Adipocyte (in vitro differentiated cells): ENCODE data around the gene PCED1A.

ENCODE experiments used
- DNase-seq: peaks from one replicate; pipeline ENCODE4 v3.0.0-alpha.2; 2015; ENCODE audit warnings: low read depth
- H3K27me3 ChIP-seq: replicated peaks from 2 replicates; pipeline ENCODE4 v1.7.0; 2013; ENCODE audit warnings: mild to moderate bottlenecking, low read length, moderate library complexity; ENCODE audit not compliant: control insufficient read depth, insufficient read depth
- H3K36me3 ChIP-seq: 2 replicates; pipeline ENCODE4 v1.7.0; 2013; ENCODE audit warnings: low read length, mild to moderate bottlenecking, moderate library complexity; ENCODE audit not compliant: control insufficient read depth, insufficient read depth, severe bottlenecking
- H3K4me1 ChIP-seq: 2 replicates; pipeline ENCODE4 v1.7.0; 2013; ENCODE audit warnings: mild to moderate bottlenecking, low read length, moderate library complexity; ENCODE audit not compliant: control insufficient read depth, insufficient read depth
- H3K4me3 ChIP-seq: 2 replicates; pipeline ENCODE4 v1.7.0; 2013; ENCODE audit warnings: mild to moderate bottlenecking, low read length, moderate library complexity
- H3K9ac ChIP-seq: 2 replicates; pipeline ENCODE4 v1.7.0; 2013; ENCODE audit warnings: mild to moderate bottlenecking, low read length, moderate library complexity
- H3K9me3 ChIP-seq: 2 replicates; pipeline ENCODE4 v1.7.0; 2013; ENCODE audit warnings: mild to moderate bottlenecking, low read length, moderate library complexity; ENCODE audit not compliant: control insufficient read depth

Gene PCED1A, protein sequence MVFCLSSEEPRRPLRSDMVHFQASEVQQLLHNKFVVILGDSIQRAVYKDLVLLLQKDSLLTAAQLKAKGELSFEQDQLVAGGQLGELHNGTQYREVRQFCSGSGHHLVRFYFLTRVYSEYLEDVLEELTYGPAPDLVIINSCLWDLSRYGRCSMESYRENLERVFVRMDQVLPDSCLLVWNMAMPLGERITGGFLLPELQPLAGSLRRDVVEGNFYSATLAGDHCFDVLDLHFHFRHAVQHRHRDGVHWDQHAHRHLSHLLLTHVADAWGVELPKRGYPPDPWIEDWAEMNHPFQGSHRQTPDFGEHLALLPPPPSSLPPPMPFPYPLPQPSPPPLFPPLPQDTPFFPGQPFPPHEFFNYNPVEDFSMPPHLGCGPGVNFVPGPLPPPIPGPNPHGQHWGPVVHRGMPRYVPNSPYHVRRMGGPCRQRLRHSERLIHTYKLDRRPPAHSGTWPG

DNA sequence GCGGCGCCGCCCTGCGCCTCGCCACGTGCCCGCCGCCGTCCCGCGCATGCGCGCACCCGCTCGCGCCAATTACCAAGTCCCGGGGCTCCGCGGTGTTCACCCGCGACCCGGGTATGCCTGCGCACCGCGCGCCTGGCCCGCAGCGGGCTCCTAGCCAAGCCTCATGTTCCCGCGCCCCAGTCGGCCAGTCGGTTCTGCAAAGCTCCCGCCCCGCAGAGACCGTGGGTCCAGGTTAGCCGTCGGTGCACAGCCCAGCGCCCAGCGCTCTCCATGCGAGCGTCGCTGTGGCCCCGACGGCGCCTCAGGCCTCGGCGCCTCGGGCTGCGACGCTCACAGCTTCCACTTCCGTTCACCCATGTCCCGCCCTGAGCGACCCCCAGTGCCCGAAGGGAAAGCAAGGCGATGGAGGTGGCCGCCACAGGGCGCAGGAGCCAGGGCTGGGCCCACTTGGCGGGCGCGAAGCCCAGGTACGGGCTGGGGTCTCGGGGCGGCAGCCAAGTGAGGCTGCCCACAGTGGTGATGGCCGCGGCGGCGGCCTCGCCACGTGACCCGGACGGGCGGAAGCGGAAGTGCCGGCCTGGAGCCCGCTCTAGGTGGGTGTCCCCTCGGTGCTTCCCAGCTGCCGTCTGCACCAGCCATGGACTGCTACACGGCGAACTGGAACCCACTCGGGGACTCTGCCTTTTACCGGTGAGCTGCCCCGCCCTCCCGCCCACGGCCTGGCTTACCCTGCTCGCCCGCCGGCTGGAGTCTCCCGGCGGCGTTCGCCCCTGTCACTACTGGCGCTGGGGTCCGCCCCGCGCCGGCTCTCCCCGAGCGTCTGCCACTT, at the start of gene PCED1A, which contains the start of gene VPS16:
Gene PCED1A (minus strand): TSS at position 518 of the 829 bp plus-strand sequence. CDS start 743 bp downstream, outside the sequence.
Gene VPS16 (plus strand): TSS at position 608 of the 829 bp plus-strand sequence. CDS start 30 bp downstream, at position 638.
- H3K27me3 ChIP-seq, result no peaks in the 10 kb centered on the region
- peak; percentile 91 for DNase-seq
- H3K9me3 ChIP-seq, result no peaks in the 10 kb centered on the region
- H3K4me3 ChIP-seq, result peak within 1 kb of the TSS; percentile 91
- peaks cover 21% of the 10 kb centered on the region for H3K36me3 ChIP-seq
- peak within 1 kb of the TSS; percentile 86 for H3K9ac ChIP-seq
- H3K4me1 ChIP-seq, result peaks cover 16% of the 10 kb centered on the region

DNA sequence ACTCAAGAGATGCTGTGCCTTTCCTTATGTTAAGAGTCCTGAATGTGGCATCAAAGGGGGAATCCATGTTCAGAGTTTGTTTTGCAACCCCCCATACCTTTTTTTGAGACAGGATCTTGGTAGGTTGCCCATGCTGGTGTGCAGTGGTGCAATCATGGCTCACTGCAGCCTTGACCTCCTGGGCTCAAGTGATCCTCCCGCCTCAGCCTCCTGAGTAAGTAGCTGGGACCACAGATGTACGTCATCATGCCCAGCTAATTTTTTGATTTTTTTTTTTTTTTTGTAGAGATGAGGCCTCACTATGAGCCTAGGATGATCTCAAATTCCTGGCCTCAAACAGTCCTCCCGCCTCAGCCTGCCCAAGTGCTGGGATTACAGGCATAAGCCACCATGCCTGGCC, 49.3 kb upstream of the PCED1A start:
- DNase-seq, result no peak
- Histone ChIP-seq H3K9me3 (no peaks in the 10 kb centered on the region), H3K4me3 (no peak overlapping the region), H3K4me1 (peaks cover 14% of the 10 kb centered on the region), H3K9ac (no peak overlapping the region), H3K27me3 (no peaks in the 10 kb centered on the region), H3K36me3 (no peaks in the 10 kb centered on the region)

DNA sequence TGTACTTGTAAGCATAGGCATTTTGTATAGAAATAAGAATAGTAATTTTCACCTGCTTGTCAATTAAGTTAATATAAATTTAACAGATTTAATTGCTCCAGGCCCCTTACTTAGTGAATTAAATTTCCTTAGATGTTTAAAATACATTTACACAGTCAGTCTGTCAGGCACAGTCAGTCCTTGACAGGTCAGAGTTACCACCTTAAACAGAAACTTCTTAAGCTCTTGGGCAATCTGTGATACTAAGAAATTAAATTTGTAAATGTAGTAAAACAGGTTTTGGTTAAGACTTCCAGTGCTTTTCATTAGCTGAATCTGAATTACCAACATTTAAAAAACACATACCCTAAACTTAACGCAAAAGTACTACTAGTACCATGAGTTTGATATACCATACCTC, 48.8 kb upstream of the PCED1A start:
- DNase-seq, result no peak
- H3K4me1 ChIP-seq, result peaks cover 14% of the 10 kb centered on the region
- no peaks in the 10 kb centered on the region for H3K36me3 ChIP-seq
- H3K4me3 ChIP-seq, result no peak overlapping the region
- no peaks in the 10 kb centered on the region for H3K27me3 ChIP-seq
- H3K9ac ChIP-seq, result no peak overlapping the region
- H3K9me3 ChIP-seq, result no peaks in the 10 kb centered on the region

DNA sequence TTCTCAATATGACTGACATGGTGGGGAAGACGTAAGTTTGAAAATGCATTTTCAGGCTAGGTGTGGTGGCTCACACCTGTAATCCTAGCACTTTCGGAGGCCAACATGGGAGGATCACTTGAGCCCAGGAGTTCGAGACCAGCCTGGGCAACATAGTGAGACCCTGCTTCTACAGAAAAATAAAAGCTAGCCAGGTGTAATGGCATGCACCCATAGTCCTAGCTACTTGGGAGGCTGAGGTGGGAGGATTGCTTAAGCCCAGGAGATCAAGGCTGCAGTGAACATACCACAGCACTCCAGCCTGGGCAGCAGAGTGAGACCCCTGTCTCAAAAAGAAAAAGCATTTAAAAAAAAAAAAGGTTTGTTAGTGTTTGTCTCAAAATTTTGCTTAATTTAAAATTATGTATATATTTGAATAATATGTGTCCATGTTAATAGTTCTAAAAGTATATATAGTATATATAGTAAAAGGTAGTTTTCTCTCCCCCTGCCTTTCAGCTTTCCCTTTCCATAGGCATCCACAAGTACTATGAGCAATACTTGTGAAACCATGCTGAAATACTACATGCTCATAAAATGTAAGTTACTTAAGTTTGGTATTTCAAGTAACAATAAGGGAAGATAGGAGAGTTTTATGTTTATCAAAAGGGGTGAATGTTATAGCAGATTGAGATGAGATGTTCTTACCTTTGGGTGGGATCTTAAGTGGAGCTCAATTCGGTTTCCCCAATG, 47.9 kb upstream of the PCED1A start:
- DNase-seq, result no peak
- peaks cover 18% of the 10 kb centered on the region for H3K4me1 ChIP-seq
- H3K36me3 ChIP-seq, result no peaks in the 10 kb centered on the region
- H3K9me3 ChIP-seq, result no peaks in the 10 kb centered on the region
- no peaks in the 10 kb centered on the region for H3K27me3 ChIP-seq
- no peak overlapping the region for H3K9ac ChIP-seq
- no peak overlapping the region for H3K4me3 ChIP-seq

DNA sequence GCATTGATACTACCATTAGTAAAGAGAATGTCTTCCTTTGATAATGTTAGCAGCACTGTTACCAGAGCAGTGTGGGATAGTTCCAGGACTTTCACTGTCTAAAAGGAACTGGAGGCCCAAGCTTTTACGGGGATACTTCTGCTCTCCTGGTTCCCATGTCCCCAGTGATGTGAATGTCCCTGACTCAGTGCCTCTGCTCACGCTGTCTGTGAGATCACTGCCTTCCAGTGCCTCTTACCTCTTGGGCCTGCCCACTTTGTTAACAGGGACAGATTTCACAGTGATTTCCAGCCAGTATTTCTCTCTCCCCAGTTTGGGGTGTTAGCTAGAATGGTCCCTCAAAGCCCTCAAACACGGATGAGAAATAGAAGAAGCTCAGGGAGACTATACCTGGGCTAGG, 47.3 kb upstream of the PCED1A start:
- no peak for DNase-seq
- no peaks in the 10 kb centered on the region for H3K27me3 ChIP-seq

DNA sequence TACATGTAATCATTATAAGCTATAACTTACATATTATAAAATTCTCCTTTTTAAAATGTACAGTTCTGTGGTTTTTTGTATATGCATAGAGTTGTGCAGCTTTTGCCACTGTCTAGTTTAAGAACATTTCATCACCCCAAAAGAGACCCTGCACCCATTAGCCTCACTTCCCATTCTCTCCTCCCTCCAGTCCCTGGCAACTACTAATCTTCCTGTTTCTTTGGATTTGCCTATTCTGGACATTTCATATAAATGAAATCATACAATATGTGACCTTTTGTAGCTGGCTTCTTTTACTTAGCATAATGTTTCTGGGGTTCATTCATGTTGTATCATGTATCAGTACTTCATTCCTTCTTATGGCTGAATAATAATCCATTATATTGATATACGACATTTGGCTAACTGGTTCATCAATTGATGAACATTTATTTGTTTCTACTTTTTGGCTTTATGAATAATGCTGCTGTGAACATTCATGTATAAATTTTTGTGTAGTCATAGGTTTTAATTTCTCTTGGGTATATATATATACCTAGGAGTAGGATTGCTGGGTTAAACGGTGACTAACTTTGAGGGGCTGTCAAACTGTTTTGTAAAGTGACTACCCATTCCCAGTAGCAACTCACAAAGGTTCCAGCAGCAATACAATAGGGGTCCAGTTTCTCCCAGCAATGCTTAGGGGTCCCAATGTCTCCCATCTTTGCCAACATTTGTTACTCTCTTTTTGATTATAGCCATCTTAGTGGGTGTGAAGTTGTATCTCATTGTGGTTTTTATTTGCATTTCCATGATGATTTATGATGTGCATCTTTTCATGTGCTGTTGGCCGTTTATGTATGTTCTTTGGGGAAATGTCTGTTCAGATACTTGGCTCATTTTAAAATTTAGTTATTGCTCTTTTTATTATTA, 43.5 kb upstream of the PCED1A start:
- no peak for DNase-seq
- H3K9ac ChIP-seq, result no peak overlapping the region
- H3K27me3 ChIP-seq, result no peaks in the 10 kb centered on the region
- no peak overlapping the region for H3K4me3 ChIP-seq
- H3K36me3 ChIP-seq, result no peaks in the 10 kb centered on the region
- peaks cover 20% of the 10 kb centered on the region for H3K4me1 ChIP-seq
- H3K9me3 ChIP-seq, result no peaks in the 10 kb centered on the region

More for the DNA sequence above, 47.3 kb upstream of the PCED1A start:
- peaks cover 18% of the 10 kb centered on the region for H3K4me1 ChIP-seq
- no peaks in the 10 kb centered on the region for H3K36me3 ChIP-seq
- H3K9me3 ChIP-seq, result no peaks in the 10 kb centered on the region
- H3K4me3 ChIP-seq, result no peak overlapping the region
- no peak overlapping the region for H3K9ac ChIP-seq

DNA sequence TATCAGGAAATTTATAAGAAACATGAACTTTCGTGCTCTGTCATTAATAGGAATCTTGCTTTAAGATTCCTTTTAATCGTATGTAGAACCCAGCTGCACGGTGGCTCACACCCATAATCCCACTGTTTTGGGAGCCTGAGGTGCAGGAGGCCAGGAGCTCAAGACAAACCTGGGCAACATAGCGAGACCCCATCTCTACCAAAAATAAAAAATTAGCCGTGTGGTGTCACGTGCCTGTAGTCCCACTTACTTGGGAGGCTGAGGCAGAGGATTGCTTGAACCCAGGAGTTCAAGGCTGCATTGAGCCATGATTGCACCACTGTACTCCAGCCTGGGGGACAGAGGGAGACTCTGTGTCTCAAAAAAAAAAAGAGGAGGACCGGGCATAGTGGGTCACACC, 40.2 kb upstream of the PCED1A start:
- Histone ChIP-seq H3K9ac (no peak overlapping the region), H3K9me3 (no peaks in the 10 kb centered on the region), H3K27me3 (no peaks in the 10 kb centered on the region), H3K4me3 (no peak overlapping the region), H3K36me3 (no peaks in the 10 kb centered on the region), H3K4me1 (peaks cover 20% of the 10 kb centered on the region)
- DNase-seq, result no peak

DNA sequence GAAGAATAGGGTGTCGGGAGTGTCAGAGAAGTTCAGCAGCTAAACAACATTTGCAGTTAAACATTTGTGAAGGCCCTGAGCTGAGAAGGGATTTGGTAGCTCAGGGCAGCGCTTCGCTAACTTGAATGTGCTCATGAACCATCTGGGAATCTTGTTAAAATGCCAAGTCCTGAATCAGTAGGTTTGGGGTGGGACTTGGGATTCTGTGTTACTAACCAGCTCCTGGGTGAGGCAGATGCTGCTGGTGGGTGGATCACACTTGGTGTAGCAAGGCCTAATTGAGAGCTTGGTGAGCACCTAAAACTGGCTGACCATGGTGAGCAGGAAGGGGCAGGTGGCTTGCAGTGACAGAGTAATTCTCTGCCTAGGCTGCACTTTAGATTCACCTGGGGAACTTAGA, 38.7 kb upstream of the PCED1A start:
- no peaks in the 10 kb centered on the region for H3K36me3 ChIP-seq
- no peak overlapping the region for H3K9ac ChIP-seq
- peak; percentile 72 for DNase-seq
- no peaks in the 10 kb centered on the region for H3K9me3 ChIP-seq
- H3K4me3 ChIP-seq, result no peak overlapping the region
- no peaks in the 10 kb centered on the region for H3K27me3 ChIP-seq
- peaks cover 32% of the 10 kb centered on the region for H3K4me1 ChIP-seq

DNA sequence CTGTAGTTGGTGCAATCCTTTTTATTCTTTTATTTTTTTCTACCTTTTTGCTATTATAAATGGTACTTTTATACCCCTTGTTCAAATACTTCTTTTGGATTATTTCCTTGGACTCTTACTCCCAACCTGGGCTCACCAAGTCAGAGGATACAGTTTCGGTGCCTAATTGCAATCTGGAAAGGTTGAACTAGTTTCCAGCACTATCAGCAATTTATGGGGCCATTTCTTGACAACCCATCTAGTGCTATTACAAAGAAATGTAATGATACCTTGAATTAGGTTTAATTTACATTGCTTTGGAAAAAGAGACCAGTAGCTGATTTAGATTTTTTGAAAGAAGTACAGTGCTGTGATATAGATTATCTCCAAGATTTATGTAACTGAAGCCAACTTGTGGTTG, 38.1 kb upstream of the PCED1A start:
- no peak for DNase-seq
- H3K9ac ChIP-seq, result no peak overlapping the region
- no peaks in the 10 kb centered on the region for H3K36me3 ChIP-seq
- no peaks in the 10 kb centered on the region for H3K27me3 ChIP-seq
- no peak overlapping the region for H3K4me3 ChIP-seq
- H3K9me3 ChIP-seq, result no peaks in the 10 kb centered on the region
- H3K4me1 ChIP-seq, result peaks cover 28% of the 10 kb centered on the region

DNA sequence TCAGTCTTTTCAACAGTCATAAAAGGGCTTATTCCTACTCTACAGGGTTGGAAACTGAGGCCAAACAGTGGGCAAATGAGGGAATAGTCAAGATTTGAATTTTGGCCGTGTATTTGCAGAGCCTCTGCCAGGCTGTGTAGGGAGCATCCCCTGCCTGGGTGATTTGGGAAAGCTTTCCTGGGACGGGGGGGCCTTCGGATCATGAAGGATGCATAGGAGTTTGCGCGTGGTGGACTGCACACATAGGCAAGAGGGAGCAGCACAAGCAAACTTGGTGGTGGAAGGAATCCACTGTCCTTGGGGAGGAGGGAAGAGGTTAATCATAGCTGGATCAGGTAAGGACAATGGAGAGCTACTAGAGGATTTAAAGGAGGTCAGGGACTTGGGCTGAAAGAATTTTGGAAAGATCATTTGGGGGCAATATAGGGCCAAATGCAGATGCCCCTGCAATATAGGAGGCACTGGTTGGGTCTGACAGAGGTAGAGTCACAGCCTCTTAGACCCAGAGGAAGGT, 35.3 kb upstream of the PCED1A start:
- DNase-seq, result no peak
- Histone ChIP-seq H3K4me3 (no peak overlapping the region), H3K9ac (no peak overlapping the region), H3K9me3 (no peaks in the 10 kb centered on the region), H3K36me3 (no peaks in the 10 kb centered on the region), H3K4me1 (peaks cover 50% of the 10 kb centered on the region), H3K27me3 (no peaks in the 10 kb centered on the region)
